ENCODE data around the gene CDYL.

The CDYL gene

GRCh38 chr6:4956625-4957024 lies 180.4 kb downstream of the CDYL start:
- no peaks in the 10 kb centered on the region for H3K27me3 ChIP-seq (ENCODE audit: low read depth, low read length)
- H3K4me2 ChIP-seq (ENCODE audit: low read length): no peak overlapping the region
- no peaks in the 10 kb centered on the region for H3K36me3 ChIP-seq (replicated peaks; ENCODE audit: low read depth, low read length)
- H3K4me1 ChIP-seq (ENCODE audit: low read length): no peaks in the 10 kb centered on the region
- H3K9ac ChIP-seq (ENCODE audit: low read length): no peak overlapping the region
- no peaks in the 10 kb centered on the region for H4K20me1 ChIP-seq (ENCODE audit: insufficient read depth, low read length)
- TF ChIP-seq EZH2phosphoT487 (IDR thresholded peaks at IDR 0.05; ENCODE audit: low read depth) (no peak), CTCF (IDR thresholded peaks at IDR 0.05; ENCODE audit: low read depth, low read length) (no peak)
- no peak overlapping the region for H3K4me3 ChIP-seq (ENCODE audit: low read length)
- no peaks in the 10 kb centered on the region for H3K79me2 ChIP-seq (ENCODE audit: low read length)
- no peaks in the 10 kb centered on the region for H3K9me3 ChIP-seq (ENCODE audit: insufficient read depth, low read length)
- H2AFZ ChIP-seq (ENCODE audit: low read depth, low read length): no peak overlapping the region
- no peak overlapping the region for H3K27ac ChIP-seq (ENCODE audit: low read length)

GRCh38 chr6:4957521-4958231 lies 181.5 kb downstream of the CDYL start:
- no peaks in the 10 kb centered on the region for H3K79me2 ChIP-seq (ENCODE audit: low read length)
- H3K9me3 ChIP-seq (ENCODE audit: insufficient read depth, low read length): no peaks in the 10 kb centered on the region
- H3K27ac ChIP-seq (ENCODE audit: low read length): no peak overlapping the region
- H3K4me1 ChIP-seq (ENCODE audit: low read length): no peaks in the 10 kb centered on the region
- H3K27me3 ChIP-seq (ENCODE audit: low read depth, low read length): no peaks in the 10 kb centered on the region
- no peak overlapping the region for H3K9ac ChIP-seq (ENCODE audit: low read length)
- no peak overlapping the region for H2AFZ ChIP-seq (ENCODE audit: low read depth, low read length)
- TF ChIP-seq CTCF (IDR thresholded peaks at IDR 0.05; ENCODE audit: low read depth, low read length): no peak; the same call in 1 of the 2 replicates
- no peak for TF ChIP-seq EZH2phosphoT487 (IDR thresholded peaks at IDR 0.05; ENCODE audit: low read depth)
- H3K36me3 ChIP-seq (replicated peaks; ENCODE audit: low read depth, low read length): no peaks in the 10 kb centered on the region
- no peaks in the 10 kb centered on the region for H4K20me1 ChIP-seq (ENCODE audit: insufficient read depth, low read length)
- H3K4me3 ChIP-seq (ENCODE audit: low read length): no peak overlapping the region
- no peak overlapping the region for H3K4me2 ChIP-seq (ENCODE audit: low read length)

GRCh38 chr6:4958624-4959023 lies 182.4 kb downstream of the CDYL start:
- H4K20me1 ChIP-seq (ENCODE audit: insufficient read depth, low read length): no peaks in the 10 kb centered on the region
- no peak overlapping the region for H3K4me2 ChIP-seq (ENCODE audit: low read length)
- H3K4me3 ChIP-seq (ENCODE audit: low read length): no peak overlapping the region
- no peaks in the 10 kb centered on the region for H3K27me3 ChIP-seq (ENCODE audit: low read depth, low read length)
- TF ChIP-seq EZH2phosphoT487 (IDR thresholded peaks at IDR 0.05; ENCODE audit: low read depth) (no peak), CTCF (IDR thresholded peaks at IDR 0.05; ENCODE audit: low read depth, low read length) (no peak)
- H3K9ac ChIP-seq (ENCODE audit: low read length): no peak overlapping the region
- no peak overlapping the region for H3K27ac ChIP-seq (ENCODE audit: low read length)
- H2AFZ ChIP-seq (ENCODE audit: low read depth, low read length): no peak overlapping the region
- no peaks in the 10 kb centered on the region for H3K9me3 ChIP-seq (ENCODE audit: insufficient read depth, low read length)
- H3K36me3 ChIP-seq (replicated peaks; ENCODE audit: low read depth, low read length): no peaks in the 10 kb centered on the region
- H3K4me1 ChIP-seq (ENCODE audit: low read length): no peaks in the 10 kb centered on the region
- H3K79me2 ChIP-seq (ENCODE audit: low read length): no peaks in the 10 kb centered on the region

- H3K9ac ChIP-seq (ENCODE audit: low read length): no peak overlapping the region
- no peaks in the 10 kb centered on the region for H3K36me3 ChIP-seq (replicated peaks; ENCODE audit: low read depth, low read length)
- no peak overlapping the region for H3K27ac ChIP-seq (ENCODE audit: low read length)
- H3K4me2 ChIP-seq (ENCODE audit: low read length): no peak overlapping the region
- H3K4me3 ChIP-seq (ENCODE audit: low read length): no peak overlapping the region
- no peaks in the 10 kb centered on the region for H3K9me3 ChIP-seq (ENCODE audit: insufficient read depth, low read length)
- no peak overlapping the region for H2AFZ ChIP-seq (ENCODE audit: low read depth, low read length)
- no peaks in the 10 kb centered on the region for H3K79me2 ChIP-seq (ENCODE audit: low read length)
- no peaks in the 10 kb centered on the region for H3K27me3 ChIP-seq (ENCODE audit: low read depth, low read length)
- no peak for TF ChIP-seq EZH2phosphoT487 (IDR thresholded peaks at IDR 0.05; ENCODE audit: low read depth)
- TF ChIP-seq CTCF (IDR thresholded peaks at IDR 0.05; ENCODE audit: low read depth, low read length): no peak
- no peaks in the 10 kb centered on the region for H3K4me1 ChIP-seq (ENCODE audit: low read length)
- H4K20me1 ChIP-seq (ENCODE audit: insufficient read depth, low read length): no peaks in the 10 kb centered on the region
These were observed 185.3 kb downstream of the CDYL start for GRCh38 chr6:4961322-4962168.

Measured in OCI-LY3 (cell line).